ENCODE results near the gene IL20RB. TPM values are rescaled to one million over a fixed set of nuclear protein-coding genes. Genes with fewer than 3 reads are reported as not detected.

IL20RB gene
- total and polyA plus RNA-seq, 12 donors: 0.12 to 1.7 (median 0.71) TPM; not detected in 1

DNA sequence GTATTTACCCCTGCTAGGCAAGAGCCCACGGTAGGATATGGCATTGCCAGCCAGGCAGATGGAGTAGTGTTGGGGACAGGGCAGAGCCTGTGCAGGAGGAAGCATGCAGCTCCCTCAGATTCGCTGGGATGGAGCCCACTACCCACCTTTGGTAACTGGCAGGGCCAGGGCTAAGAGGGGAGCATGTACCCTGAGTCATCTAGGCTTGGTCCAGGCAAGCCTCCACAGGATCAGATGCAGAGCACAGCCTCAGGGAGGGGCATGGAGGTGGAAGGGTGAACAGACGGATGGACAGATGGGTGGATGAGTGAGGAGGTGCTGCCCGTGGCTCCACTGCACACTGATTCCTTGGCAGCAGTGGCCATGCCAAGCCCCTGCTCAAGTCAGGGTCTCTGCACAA is 33.0 kb downstream of the IL20RB start:
- Histone ChIP-seq H3K4me1 (replicated peaks in 1 of 2) (peaks cover 5 to 11% of the 10 kb centered on the region in 2 donors), H3K36me3 (replicated peaks in 1 of 2) (no peaks in the 10 kb centered on the region), H3K27ac (no peak overlapping the region), H3K4me3 (no peak overlapping the region), H3K9me3 (replicated peaks in 1 of 3) (no peaks in the 10 kb centered on the region), H3K27me3 (no peaks in the 10 kb centered on the region)
- 70 to 96% (median 92%) methylated on average over 3 to 4 of the region's 4 CpGs for WGBS, 4 donors
- TF ChIP-seq, protein P1, sequence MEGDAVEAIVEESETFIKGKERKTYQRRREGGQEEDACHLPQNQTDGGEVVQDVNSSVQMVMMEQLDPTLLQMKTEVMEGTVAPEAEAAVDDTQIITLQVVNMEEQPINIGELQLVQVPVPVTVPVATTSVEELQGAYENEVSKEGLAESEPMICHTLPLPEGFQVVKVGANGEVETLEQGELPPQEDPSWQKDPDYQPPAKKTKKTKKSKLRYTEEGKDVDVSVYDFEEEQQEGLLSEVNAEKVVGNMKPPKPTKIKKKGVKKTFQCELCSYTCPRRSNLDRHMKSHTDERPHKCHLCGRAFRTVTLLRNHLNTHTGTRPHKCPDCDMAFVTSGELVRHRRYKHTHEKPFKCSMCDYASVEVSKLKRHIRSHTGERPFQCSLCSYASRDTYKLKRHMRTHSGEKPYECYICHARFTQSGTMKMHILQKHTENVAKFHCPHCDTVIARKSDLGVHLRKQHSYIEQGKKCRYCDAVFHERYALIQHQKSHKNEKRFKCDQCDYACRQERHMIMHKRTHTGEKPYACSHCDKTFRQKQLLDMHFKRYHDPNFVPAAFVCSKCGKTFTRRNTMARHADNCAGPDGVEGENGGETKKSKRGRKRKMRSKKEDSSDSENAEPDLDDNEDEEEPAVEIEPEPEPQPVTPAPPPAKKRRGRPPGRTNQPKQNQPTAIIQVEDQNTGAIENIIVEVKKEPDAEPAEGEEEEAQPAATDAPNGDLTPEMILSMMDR (IDR thresholded peaks at IDR 0.05): no peak
- TF ChIP-seq POLR2A (IDR thresholded peaks at IDR 0.05): no peak
- intact Hi-C loops (cut with DNase I): loop anchor here in 1 of 2 donors (10.0 kb wide), 1 partner anchor 226 kb away; no protein-coding TSS in a partner anchor
- DNase-seq: no peak

DNA sequence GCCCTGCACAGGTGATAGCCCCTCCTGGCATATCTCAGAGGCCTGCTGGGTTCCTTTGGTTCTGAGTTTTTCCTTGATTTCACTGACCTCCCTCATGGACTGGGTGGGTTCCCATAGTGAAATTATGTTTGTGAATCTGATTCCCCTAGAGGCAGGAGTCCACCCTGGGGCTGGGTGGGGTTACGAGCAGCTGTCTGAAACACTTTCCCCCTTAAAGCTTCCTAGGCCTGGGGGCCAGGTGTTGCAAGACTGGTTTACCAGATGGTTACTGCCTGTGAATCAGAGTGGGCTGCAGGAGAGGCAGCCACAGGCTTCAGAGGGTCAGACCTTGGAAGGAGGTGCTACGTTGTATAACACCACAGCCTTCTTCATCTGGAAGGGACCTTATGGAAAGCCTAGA is 34.3 kb downstream of the IL20RB start:
- no peaks in the 10 kb centered on the region for H3K27me3 ChIP-seq
- 88 to 100% (median 97%) methylated on average over 1 to 2 of the region's 2 CpGs for WGBS, 4 donors
- H3K4me1 ChIP-seq (replicated peaks in 1 of 2): peaks cover 5 to 11% of the 10 kb centered on the region in 2 donors
- H3K27ac ChIP-seq: no peak overlapping the region
- H3K4me3 ChIP-seq: no peak overlapping the region
- no peaks in the 10 kb centered on the region for H3K9me3 ChIP-seq (replicated peaks in 1 of 3)
- H3K36me3 ChIP-seq (replicated peaks in 1 of 2): no peaks in the 10 kb centered on the region
- intact Hi-C loops (cut with DNase I): loop anchor here in 1 of 2 donors (10.0 kb wide), 1 partner anchor 227 kb away; no protein-coding TSS in a partner anchor
- DNase-seq: no peak
- TF ChIP-seq POLR2A (IDR thresholded peaks at IDR 0.05): no peak
- TF ChIP-seq, protein P1 (IDR thresholded peaks at IDR 0.05): no peak

- peak overlapping the region in 4 of 5 donors; percentile 24 to 77 (median 52) for H3K27ac ChIP-seq
- H3K4me3 ChIP-seq: no peak overlapping the region
- intact Hi-C loops (cut with DNase I): loop anchor here in 1 of 2 donors (10.0 kb wide), 1 partner anchor 230 kb away; no protein-coding TSS in a partner anchor
- TF ChIP-seq POLR2A (IDR thresholded peaks at IDR 0.05): no peak
- TF ChIP-seq, protein P1 (IDR thresholded peaks at IDR 0.05): no peak
- no peaks in the 10 kb centered on the region for H3K27me3 ChIP-seq
- WGBS, 4 donors: 42 to 47% (median 43%) methylated on average over 8 of the region's 8 CpGs
- no peaks in the 10 kb centered on the region for H3K9me3 ChIP-seq (replicated peaks in 1 of 3)
- DNase-seq: peak; percentile 75 to 92 (median 83)
- H3K4me1 ChIP-seq (replicated peaks in 1 of 2): peaks cover 5 to 11% of the 10 kb centered on the region in 2 donors
- no peaks in the 10 kb centered on the region for H3K36me3 ChIP-seq (replicated peaks in 1 of 2)
Measured at GRCh38 chr3:136994772-136995516, 37.2 kb downstream of the IL20RB start.

DNA sequence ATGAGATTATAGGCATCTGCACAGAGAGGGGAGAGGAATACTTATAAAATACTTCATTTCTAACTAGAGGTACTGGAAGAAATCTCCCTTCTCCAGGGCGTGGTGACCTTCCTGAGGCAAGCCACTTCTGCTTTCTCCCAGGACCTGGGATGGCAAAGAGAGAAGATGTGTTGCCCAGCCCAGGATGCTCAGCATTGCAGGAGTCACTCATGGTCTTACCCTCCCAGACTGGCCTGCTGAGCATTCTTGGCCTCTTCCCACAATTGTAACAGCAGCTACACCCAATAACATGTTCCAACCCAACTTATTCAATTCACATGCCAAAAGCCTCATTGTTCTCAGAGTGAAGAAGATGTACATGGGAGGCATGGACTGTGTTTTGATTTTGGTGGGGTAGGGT is 37.9 kb downstream of the IL20RB start:
- DNase-seq: no peak
- H3K27ac ChIP-seq: peak overlapping the region in 4 of 5 donors; percentile 24 to 77 (median 52)
- H3K9me3 ChIP-seq (replicated peaks in 1 of 3): no peaks in the 10 kb centered on the region
- intact Hi-C loops (cut with DNase I): loop anchor here in 1 of 2 donors (10.0 kb wide), 1 partner anchor 231 kb away; no protein-coding TSS in a partner anchor
- 71 to 88% (median 85%) methylated on average over 1 of the region's 1 CpG for WGBS, 4 donors
- H3K36me3 ChIP-seq (replicated peaks in 1 of 2): no peaks in the 10 kb centered on the region
- no peak overlapping the region for H3K4me3 ChIP-seq
- TF ChIP-seq, protein P1 (IDR thresholded peaks at IDR 0.05): no peak
- no peak for TF ChIP-seq POLR2A (IDR thresholded peaks at IDR 0.05)
- H3K27me3 ChIP-seq: no peaks in the 10 kb centered on the region
- H3K4me1 ChIP-seq (replicated peaks in 1 of 2): peaks cover 5 to 11% of the 10 kb centered on the region in 2 donors

All from adrenal gland (tissue), 12 donors.